GDM1 (cell line): ENCODE measurements around the gene FES.
"Not testable (repeated sequence)": the region's sequence is repeated elsewhere in the genome, so short reads cannot be mapped to it uniquely, and the experiment has no call there.

Experiments
- DNase-seq: peaks from one replicate; lab custom pipeline; 2025; lab: John Stamatoyannopoulos, UW

Gene FES

DNA sequence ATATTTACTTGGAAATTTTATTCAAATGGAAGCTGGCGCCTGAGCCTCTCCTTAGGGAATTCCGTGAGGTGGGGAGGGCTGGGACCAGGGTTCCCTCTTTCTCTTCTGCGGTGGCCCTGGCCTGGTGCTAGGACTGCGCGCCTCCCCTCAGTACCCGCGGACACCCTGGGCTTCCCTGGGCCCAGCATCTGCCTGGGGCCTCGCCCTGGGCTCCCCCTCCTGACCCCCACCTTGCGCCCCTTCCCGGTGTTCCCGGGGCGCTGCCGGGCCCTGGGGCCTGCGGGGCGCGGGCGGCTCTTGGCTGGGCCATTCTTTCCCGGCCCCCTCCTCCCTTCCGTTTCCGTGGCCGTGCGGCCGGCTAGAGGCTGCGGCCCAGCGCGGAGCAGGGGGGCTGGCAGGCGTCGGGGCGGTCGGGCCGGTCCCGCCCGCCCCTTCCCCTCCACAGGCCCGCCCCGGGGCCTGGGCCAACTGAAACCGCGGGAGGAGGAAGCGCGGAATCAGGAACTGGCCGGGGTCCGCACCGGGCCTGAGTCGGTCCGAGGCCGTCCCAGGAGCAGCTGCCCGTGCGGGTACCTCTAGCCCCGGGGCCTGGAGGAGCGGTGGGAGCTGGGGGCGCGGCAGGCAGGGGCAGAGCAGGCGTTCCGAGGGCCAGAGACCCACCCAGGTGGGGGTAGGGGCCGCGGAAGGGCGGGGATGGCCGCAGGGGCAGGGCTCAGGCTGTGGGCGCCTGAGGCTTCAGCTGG, at the start of gene FES:
Gene FES, plus strand, starts transcription at position 529 of the 743 bp plus-strand sequence. CDS start 542 bp downstream, outside the sequence.
- peak; percentile 72 for DNase-seq

DNA sequence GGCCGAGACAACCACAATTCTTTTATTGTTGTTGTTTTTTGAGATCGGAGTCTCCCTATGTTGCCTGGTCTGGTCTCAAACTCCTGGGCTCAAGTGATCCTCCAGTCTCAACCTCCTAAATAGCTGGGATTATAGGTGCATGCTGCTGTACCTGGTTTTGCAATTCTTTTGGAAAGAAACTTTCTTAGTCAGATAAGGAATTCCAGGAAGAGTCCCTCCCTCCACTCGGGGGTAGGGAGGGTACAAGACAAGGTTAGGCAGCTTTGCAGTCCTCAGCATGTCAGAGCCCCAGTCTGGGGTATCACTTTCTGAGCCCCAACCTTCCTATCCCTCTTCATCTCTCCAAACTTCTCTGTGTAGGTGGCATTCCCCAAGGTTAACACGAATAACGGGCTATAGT, 49.7 kb upstream of the FES start:
- no peak for DNase-seq

DNA sequence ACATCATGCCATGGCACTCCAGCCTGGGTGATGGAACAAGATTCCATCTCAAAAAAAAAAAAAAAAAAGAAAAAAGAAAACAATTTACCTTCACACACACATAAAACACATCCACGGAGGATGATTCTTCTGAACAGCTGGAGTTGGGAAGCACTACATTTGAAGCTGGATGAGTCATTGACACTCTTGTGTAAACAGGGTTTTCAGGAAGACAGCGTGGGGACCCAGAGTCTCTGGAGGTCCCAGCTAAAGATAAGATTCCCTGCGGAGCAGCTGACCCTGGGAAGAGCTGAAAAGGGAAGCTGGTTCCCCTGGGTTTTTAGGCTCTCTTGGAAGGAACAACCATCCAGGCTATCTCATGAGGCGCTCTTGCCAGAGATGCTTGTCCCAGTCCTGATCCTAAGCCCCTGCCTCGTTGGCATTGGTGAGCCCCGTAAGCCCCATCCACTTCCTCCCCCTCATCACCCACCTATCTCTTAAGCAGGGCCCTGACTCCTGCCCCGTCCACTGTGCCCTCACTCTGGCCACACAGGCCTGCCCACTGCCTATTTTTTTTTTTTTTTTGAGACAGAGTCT, 47.9 kb upstream of the FES start:
- no peak for DNase-seq

DNA sequence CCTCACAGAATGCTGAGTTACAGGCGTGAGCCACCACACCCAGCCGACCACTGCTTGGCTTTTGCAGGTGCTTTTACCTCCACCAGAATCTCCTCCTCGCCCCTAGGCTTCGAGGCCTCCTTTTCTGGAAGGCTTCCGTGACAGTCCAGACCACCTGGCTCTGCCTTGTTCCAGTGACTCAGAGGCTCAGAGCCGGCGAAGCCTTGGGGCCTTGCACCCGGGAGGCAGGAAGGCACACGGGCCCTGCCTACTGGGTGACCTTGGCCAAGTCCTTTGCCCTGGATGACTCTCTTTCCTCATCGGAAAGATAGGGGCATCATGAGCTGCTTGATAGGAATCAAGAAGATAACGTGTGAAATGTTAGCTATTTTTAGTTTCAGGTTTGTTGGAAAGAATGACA, 47.2 kb upstream of the FES start:
- no peak for DNase-seq

DNA sequence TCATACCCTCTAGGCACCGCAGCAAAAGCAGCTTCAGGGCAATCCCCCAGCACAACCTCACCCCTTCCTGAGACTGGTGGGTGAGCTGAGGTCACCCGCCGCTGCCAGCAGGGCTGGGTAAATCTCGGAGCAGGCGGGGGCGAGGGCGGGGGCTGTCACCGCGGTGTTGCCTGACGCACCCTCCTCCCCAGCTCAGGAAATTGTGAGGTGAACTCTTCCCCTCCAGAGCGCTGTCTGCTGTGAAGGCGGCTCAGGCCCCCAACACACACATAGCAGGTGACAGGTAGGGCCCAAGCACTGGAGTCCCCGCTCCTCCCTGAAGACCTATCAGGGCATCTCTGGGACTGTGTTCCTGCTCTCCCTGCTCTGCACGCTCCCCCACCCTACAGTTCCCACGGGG, 46.2 kb upstream of the FES start:
- no peak for DNase-seq

DNA sequence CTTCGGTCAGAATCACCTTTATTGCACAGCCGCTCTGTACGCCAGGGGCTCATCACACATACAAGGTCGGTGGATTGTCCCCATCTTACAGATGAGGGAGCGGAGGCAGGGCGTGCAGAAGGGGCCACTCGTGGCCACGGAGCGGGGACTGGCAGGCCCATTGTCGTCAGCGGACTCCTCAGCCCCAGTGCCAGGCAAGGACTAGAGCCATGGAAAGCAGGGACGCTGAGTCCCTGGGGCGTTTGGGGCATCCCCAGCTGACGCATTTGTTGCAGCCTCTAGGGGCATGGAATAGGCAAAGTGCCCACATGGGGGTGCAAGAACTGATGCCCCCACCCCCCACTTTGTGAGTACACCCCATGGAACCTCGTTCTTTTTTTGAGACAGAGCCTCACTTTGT, 45.8 kb upstream of the FES start:
- no peak for DNase-seq

DNA sequence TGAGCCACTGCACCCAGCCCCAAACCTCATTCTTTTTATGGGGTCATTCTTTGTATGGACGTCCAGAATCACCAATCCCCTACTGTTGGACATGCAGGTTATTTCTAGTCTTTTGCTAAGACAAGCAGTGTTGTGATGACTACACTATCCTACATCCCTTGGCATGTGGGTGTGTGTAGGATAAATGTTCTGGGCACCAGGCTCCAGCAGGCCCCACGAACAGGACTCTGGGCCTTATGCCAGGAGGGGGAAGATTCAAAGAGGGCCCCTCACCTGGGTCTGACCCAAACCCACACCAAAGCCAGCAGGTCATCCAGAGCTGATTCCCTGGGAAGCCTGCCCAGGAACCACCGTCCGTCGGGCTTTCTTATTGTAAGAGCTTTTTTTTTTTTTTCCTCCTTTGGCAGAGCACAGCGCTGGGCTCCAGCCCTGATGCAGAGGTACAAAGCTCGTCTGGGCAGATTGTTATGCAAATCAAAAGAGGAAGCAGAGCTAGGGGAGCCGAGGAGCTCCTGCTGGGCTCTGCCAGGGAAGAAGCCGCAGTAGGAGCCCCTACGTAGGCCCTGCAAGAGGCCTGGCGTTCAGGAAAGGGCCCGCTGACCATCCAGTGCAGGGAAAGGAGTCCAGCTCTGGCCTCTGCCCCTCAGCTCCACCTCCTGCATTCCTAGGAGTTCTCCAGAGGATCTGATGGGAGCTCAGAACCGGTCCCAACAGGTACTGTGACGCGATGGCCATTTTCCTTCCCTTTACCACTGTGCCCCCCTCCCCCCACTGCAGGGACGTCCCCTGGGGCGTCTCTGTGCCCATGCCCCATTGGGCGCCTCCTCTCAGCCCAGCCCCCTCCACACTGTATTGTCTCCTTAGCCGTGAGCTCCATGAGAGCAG, 44.9 kb upstream of the FES start:
- DNase-seq = peak; percentile 79

DNA sequence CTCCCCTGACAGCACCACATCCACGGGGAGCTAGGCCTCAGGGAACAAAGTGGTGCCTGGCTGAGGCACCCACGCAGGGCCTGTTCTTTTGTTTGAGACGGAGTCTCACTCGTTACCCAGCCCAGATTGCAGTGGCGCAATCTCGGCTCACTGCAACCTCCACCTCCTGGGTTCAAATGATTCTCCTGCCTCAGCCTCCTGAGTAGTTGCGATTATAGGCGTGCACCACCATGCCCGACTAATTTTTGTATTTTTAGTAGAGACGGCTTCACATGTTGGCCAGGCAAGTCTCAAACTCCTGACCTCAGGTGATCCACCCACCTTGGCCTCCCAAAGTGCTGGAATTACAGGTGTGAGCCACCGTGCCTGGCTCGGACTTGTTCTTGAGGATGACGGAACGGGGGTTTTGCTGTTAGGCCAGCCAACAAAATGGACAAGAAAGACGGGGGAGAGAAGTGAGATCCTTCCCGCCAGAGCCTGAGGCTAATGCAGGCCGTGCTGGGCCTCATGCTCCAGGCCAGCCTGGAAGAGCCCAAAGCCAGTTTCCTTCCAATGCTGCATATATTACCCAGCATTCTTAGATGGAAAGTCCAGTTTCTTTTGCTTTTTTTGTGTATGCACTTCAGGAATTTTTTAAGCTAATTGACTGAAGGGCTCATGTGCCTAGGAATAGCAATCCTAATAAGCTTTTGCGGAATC, 44.0 kb upstream of the FES start:
- no peak for DNase-seq

DNA sequence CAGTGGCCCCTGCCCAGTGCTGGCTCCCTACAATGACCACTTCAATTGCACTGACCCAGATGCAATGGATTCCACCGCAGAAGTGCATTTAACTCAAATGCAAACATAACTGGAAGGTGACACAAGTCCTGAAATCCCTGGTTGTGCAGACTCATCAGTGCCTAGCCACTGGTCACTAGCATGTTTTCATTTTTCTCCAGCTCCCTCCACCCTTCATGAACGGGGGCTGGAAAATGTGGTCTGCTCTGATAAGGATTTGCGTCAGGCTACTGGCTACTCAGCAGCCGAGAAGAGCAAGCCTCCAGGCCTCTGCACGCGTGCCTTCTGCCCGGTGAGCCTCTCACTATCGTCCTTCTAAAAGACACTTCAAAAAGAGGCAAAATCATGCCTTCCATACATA, 43.4 kb upstream of the FES start:
- DNase-seq = no peak

DNA sequence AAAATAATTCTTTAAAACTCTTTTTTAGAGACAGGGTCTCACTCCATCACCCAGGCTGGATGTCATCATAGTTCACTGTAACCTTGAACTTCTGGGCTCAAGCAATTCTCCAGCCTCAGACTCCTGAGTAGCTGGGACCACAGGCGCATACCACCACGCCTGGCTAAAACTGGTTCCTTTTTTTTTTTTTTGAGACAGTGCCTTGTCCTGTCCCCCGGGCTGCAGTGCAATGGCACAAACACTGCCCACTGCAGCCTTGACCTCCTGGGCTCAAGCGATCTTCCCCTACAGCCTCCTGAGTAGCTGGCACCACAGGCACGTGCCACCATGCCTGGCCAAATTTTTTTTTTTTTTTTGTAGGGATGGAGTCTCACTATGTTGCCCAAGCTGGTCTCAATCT, 39.6 kb upstream of the FES start:
- DNase-seq = no peak

DNA sequence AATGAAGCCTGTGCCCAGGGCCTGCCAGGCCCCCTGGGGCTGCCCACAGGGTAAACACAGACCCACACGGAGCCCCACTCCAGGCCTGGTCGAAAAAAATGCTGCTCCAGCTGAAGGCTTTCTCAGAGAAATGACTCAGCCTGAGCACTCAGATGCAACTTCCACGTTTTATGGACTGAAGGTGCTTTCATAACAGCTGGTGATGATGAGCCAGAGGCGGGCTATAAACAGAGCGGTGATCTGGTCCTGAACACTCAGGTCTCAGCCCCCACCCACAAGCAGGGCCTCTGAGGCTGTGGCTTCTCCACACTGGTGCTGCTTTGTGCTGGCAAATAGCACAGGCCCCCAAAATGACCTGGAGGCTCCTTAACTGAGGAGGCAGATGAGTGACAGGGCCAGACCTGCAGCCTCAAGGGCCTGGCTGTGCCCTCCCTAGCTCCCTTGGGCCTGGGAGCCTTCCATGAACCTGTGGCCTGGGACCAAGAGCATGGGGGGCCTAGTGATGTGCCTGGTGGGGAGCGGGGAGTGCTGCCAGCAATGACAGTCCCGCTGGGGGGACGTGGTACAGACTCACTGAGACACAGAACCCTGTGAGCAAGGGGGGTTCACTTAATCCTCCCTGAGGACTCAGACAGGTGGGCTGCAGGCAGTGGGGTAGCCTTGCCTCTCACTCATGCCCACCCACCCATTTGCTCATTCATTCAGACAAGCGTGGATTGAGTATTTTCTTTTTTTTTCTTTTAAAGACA, 38.9 kb upstream of the FES start:
- DNase-seq = peak; percentile 39

DNA sequence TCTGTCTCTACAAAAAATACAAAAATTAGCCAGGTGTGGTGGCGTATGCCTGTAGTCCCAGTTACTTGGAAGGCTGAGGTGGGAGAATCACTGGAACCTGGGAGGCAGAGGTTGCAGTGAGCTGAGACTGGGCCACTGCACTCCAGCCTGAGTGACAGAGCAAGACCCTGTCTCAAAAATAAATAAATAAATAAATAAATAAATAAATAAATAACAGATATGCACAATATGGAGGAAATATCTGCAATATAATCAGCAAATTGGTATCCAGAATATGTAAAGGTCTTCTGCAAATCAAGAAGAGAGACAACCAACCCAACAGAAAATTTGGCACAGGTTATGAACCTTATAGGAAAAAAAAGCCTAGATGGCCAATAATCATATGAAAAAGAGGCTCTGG, 34.9 kb upstream of the FES start:
- DNase-seq = not testable (repeated sequence)

DNA sequence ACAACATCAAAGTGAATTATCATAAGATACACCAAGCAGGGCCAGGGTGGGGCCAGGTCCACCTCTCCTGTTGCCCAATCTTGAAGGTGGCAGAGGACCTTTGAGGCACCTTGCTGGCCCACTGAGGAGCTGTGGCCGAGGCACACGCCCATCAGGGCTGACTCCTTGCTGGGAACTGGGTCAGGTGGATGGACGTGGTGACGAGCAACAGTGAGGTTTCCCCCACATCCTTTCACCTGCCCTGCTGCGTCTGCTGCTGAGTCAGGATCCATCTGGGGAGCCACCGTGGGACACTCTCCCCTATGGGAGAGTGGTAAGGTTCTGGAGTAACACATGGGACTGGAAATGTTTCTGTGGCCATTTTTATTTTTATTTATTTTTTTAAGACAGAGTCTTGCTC, 33.2 kb upstream of the FES start:
- no peak for DNase-seq

DNA sequence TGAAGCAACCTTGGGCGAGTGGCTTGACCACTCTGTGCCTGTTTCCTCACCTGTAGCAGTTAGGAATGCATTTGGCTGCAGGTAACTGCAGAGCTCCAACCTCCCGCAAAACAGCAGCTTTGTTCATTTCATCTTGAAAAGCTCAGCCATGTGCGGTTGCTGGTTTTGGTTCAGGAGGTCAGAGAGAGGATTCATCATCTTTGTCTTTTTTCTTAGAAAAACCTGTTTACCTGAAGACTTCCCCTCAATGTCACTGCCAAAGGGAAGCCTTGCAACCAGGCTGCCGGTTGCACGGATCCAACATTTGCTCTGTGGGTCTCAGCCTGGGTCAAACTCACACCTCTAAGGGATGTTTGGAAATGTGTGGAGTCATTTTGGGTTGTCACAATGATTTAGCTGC, 32.4 kb upstream of the FES start:
- DNase-seq = no peak

DNA sequence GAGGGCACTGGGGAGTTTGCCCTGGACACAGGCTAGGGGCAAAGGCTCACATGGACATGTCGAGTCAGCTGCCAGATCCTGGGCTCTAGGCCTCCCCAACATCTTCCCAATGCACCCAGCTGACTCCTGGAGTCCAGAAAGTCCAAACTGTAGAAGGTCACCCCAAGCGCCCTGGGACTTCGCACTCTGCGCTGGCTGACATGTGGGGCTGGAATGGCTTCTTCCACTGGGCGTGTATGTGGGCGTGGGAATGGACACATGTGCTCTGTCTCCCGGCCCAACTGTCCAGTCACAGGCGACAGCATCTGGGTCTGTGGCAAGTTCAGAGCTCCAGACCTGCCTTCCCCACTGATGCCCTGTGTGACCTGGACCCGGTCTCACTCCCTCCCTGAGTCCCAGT, 29.2 kb upstream of the FES start:
- no peak for DNase-seq

DNA sequence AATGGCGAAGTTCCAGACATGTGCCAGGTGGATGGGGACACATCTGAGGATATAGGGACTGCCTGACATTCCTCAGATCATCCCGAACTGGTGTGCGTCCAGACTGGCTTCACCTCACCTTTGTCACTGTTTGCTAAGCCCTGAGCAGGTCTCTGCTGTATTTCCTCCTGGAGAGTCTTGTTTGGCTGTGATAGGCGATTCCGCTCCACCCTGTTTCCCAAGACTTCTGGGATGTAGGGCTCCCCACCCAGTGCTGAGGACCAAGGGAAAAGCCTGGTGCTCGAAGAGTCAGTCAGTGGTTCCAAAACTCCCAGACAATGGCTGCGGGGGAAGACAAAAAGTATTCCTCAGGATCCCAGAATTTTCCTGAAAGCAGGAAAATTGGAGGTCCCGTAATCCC, 27.0 kb upstream of the FES start:
- no peak for DNase-seq

DNA sequence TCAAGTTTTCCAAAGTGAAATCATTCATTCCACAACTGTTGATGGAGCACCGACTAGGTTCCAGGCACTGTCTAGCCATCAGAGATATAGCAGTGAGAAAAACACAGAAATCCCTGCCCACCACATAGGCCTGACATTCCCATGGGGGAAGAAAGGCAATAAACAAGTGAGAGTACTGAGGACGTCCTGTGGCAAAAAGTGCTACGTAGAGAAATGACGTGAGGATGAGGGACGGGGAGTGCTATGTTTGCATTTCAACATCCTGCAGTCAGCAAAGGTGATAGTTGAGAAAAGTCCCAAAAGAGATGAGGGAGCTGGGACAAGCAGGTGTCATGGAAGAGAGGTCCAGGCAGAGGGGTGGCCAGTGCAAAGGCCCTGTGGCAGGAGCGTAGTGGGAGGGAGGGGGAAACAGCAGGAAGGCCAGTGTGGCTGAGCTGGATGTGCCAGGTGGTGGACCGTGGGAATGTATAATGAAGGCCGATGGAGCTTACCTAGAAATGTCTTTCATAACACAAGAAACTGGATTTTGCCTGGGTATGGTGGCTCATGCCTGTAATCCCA, 26.3 kb upstream of the FES start:
- no peak for DNase-seq

DNA sequence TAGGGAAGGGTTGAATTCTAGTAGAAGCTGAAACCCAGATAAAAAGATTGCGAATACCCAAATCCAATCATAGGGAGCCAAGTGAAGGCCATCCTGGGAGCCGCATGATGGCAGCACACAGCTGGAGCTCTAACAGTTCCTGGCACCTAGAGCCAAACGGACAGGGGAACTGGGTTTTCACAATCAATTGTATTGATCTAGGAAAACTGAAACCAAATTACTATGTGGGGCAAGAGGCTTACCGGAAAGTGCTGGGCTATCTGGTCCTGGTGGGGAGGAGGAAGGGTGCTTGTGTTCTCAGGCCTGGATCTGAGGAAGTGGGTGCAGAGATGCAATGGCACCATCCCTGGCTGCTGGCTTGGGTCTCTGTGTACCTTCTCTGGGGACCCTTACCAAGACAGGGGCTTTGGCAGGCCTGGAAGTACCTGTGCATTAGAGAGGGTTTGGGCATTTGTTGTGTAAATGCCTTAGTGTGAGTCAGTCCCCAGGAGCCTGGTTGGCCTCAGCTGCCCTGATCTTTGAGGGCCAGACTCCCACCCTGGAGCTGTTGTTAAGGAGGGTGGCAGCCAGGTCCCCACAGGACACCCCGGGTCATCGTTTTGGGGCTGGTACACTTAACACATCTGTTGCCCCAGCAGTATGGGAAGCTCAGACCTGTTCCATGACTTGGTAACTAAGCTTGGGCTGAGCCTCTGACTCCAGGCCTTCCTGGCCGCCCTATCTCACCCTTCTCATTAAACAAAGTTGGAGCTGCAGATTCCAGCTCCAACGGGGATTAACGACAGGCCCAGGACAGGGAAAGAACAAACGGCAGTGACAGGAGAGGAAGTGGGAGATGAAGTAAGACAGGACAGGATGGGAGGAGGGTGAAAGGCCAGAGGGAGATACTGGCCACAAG, 24.8 kb upstream of the FES start:
- no peak for DNase-seq

DNA sequence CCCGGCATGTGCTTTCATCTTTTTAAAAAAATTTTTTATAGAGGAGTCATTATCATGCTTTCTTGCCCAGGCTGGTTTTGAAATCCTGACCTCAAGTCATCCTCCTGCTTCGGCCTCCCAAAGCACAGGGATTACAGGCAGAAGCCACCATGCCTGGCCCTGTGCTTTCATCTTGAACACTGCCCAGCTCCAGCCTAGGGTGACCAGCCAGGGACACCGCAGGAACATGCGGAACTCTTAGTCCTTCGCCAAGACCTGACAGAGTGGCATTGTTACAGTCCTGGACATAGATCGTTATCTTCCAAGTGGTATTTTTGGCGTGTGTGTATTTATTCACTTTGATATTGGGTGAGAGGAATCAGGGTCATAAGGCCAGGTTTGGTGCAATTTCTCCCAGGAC, 23.9 kb upstream of the FES start:
- DNase-seq = no peak

DNA sequence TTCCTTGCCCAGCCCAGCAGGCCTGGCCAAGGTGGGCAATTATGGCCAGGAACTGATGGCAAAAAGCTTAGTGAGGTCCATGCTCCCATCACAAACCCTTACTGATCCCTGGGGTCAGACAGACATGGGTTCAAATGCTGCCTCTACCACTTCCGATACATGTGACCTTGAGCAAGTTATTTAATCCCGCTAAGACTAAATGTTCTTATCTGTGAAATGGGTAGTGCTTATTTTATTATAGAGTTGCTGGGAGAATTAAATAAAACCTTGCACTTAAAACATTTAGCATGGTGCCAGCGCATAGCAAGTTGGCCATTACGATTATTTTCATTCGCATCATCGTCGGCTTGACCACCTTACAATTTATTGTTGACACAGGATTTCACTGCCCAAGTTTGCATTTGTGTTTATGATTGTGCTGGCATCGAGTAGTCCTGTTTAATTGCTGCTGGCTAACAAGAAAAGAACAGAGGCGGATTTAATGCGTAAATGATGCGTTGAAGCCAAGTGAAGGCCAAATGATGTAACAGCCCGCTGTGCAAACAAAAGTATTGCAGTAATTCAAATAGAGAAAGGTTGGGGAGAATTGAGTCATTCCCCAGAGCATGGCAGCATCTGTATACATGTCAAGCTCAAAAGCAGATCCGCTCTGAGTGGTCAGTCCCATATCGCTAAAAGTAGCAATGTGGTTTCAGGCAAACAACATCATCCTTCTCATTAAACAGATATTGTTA, 23.2 kb upstream of the FES start:
- no peak for DNase-seq
